Sigmoid colon (tissue), 4 donors: ENCODE data around the gene NUTF2.

Experiments used
- EP300 ChIP-seq, 4 donors: sonication (generic); formaldehyde crosslinking; IDR thresholded peaks; one replicate each; pipeline ENCODE4 v1.6.1; 2017; ENCODE audit warnings: antibody characterized with exemption in 4 of 4
- POLR2A ChIP-seq, 2 donors: fragments of 450-650 bp; IDR thresholded peaks; one replicate each; pipeline ENCODE4 v1.6.1; 2016; ENCODE audit warnings: antibody characterized with exemption in 2 of 2, mild to moderate bottlenecking in 2 of 2, moderate library complexity in 2 of 2
- TF ChIP-seq, protein P1 (sequence below), 4 experiments: fragments of 450-650 bp in 3 of 4; fragments of 200-600 bp in 1 of 4; IDR thresholded peaks; one replicate each; pipeline ENCODE4 v1.5.1; 2016 to 2019; ENCODE audit warnings: antibody characterized with exemption in 4 of 4, mild to moderate bottlenecking in 3 of 4, moderate library complexity in 2 of 4

DNA sequence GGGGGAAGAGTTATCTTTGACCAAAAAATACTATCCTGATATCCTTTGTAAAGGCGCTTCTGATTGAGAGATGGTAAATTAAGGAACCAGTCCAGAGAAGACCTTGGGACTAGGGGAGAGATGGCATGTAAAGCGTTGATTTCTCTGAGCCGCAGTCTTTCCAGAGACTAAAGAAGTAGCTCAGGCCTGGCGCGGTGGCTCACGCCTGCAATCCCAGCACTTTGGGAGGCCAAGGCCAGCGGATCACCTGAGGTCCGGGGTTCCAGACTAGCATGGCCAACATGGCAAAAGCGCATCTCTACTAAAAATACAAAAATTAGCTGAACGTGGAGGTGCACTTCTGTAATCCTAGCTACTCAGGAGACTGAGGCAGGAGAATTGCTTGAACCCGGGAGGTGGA is 1.4 kb downstream of the NUTF2 start:
- TF ChIP-seq, protein P1, sequence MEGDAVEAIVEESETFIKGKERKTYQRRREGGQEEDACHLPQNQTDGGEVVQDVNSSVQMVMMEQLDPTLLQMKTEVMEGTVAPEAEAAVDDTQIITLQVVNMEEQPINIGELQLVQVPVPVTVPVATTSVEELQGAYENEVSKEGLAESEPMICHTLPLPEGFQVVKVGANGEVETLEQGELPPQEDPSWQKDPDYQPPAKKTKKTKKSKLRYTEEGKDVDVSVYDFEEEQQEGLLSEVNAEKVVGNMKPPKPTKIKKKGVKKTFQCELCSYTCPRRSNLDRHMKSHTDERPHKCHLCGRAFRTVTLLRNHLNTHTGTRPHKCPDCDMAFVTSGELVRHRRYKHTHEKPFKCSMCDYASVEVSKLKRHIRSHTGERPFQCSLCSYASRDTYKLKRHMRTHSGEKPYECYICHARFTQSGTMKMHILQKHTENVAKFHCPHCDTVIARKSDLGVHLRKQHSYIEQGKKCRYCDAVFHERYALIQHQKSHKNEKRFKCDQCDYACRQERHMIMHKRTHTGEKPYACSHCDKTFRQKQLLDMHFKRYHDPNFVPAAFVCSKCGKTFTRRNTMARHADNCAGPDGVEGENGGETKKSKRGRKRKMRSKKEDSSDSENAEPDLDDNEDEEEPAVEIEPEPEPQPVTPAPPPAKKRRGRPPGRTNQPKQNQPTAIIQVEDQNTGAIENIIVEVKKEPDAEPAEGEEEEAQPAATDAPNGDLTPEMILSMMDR (IDR thresholded peaks at IDR 0.05) = no peak
- TF ChIP-seq EP300 (IDR thresholded peaks at IDR 0.05) (no peak), POLR2A (IDR thresholded peaks at IDR 0.05) (no peak)
